Measurements from ENCODE around the gene AQP12B. TPM values are rescaled to one million over a fixed set of nuclear protein-coding genes. Genes with fewer than 3 reads are reported as not detected.

The AQP12B gene
- total and polyA plus RNA-seq, 2 of the 13 experiments (the other 11 are each of a cell fraction or from before 2014, with no cell fraction given): not detected

- 21% methylated on average over 12 of the region's 13 CpGs for WGBS (ENCODE audit: low lambda C conversion rate)
- Histone ChIP-seq H4K20me1 (ENCODE audit: insufficient read depth, low read length) (no peaks in the 10 kb centered on the region), H3K9ac (ENCODE audit: insufficient read depth, low read depth, low read length) (no peak overlapping the region), H3K4me2 (ENCODE audit: low read depth, low read length) (no peak overlapping the region), H2AFZ (ENCODE audit: low read length) (no peak overlapping the region), H3K4me3 (replicated peaks in 1 of 3; ENCODE audit: insufficient read depth in 1 of 3, low read depth in 2 of 3, low read length in 3 of 3) (no peak overlapping the region), H3K79me2 (ENCODE audit: insufficient read depth, low read length) (no peaks in the 10 kb centered on the region), H3K27ac (ENCODE audit: extremely low read length, insufficient read depth, low read length) (no peak overlapping the region), H3K4me1 (ENCODE audit: insufficient read depth, low read length) (no peaks in the 10 kb centered on the region), H3K27me3 (ENCODE audit: control insufficient read depth in 1 of 2, insufficient read depth in 2 of 2, low read length in 2 of 2) (peaks cover 22 to 89% of the 10 kb centered on the region in 2 experiments), H3K36me3 (replicated peaks in 1 of 2; ENCODE audit: control insufficient read depth in 1 of 2, insufficient read depth in 2 of 2, low read length in 2 of 2) (no peaks in the 10 kb centered on the region), H3K9me3 (ENCODE audit: low read length) (peaks cover 8% of the 10 kb centered on the region)
- ChIA-PET POLR2A (no interaction called here), CTCF (ENCODE audit: low intra/inter-chr PET ratio, low total read pairs) (no interaction called here)
- ATAC-seq: no peak
- DNase-seq (ENCODE audit: low spot score): no peak
- intact Hi-C loops (cut with micrococcal nuclease; ENCODE audit: unreplicated experiment) (no loop called here), in situ Hi-C loops (cut with HindIII; ENCODE audit: extremely low pct_ligation_motif_present, low pct_unique_long_range_greater_than_20kb) (no loop called here)
- BruUV-seq (replicated peaks): no TSS peak
- no peak for FAIRE-seq
- TF ChIP-seq GATAD2A (CRISPR knock-in tag; IDR thresholded peaks at IDR 0.05) (no peak), ZNF317 (CRISPR knock-in tag; IDR thresholded peaks at IDR 0.05) (no peak), ZBTB3 (CRISPR knock-in tag; IDR thresholded peaks at IDR 0.05; ENCODE audit: borderline replicate concordance, low read depth) (no peak), KDM6A (CRISPR knock-in tag; IDR thresholded peaks at IDR 0.05; ENCODE audit: low read depth) (no peak), DNMT1 (CRISPR knock-in tag; IDR thresholded peaks at IDR 0.05) (no peak), ZSCAN21 (CRISPR knock-in tag; IDR thresholded peaks at IDR 0.05; ENCODE audit: borderline replicate concordance) (no peak), ZBTB10 (CRISPR knock-in tag; IDR thresholded peaks at IDR 0.05; ENCODE audit: borderline replicate concordance) (no peak), SPEN (CRISPR knock-in tag; IDR thresholded peaks at IDR 0.05; ENCODE audit: low read depth) (no peak), ZNF232 (CRISPR knock-in tag; IDR thresholded peaks at IDR 0.05; ENCODE audit: borderline replicate concordance) (no peak), NFE2 (CRISPR knock-in tag; IDR thresholded peaks at IDR 0.05) (no peak), KIAA2018 (CRISPR knock-in tag; IDR thresholded peaks at IDR 0.05; ENCODE audit: borderline replicate concordance) (no peak)
Observed at GRCh38 chr2:240650254-240650965, 32.3 kb downstream of the AQP12B start.

All from HepG2 (cell line).